Activated CD4-positive, alpha-beta T cell treated with anti-CD3 and anti-CD28 coated beads, Interleukin-2, amount 50 U/mL, for 1 hour (primary cell): Measurements from ENCODE around the gene FYB1.
"Not testable (repeated sequence)": the region's sequence is repeated elsewhere in the genome, so short reads cannot be mapped to it uniquely, and the experiment has no call there.

ENCODE experiments used
- DNase-seq: peaks from one replicate; pipeline ENCODE4 v3.0.0-alpha.2; 2020

Gene FYB1

GRCh38 chr5:39219437-39219836 lies at the start of gene FYB1:
FYB1 (minus strand) TSS chr5:39219563; CDS start chr5:39202960, 16,603 bp downstream.
- no peak for DNase-seq

DNA sequence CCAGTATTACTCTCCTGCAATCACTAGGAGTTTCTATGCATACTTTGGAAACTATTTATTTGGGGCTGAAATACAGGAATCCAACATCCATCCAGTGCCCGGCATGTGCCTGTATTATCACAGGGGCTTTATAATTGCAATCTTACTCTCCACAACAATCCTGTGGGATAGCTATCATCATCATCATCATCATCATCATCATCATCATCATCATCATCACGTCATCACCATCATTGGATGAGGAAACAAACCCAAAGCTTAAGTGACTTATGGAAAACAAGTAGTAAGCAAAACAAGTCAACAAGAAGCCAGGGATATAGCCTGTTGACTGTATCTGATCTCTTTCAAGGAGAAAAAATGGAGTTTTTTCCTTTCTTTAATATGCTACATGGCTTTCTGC lies 47.8 kb upstream of the FYB1 start:
- no peak for DNase-seq

GRCh38 chr5:39266442-39266841 lies 47.1 kb upstream of the FYB1 start:
- DNase-seq, result no peak

- no peak for DNase-seq
Observed at GRCh38 chr5:39264528-39264927, 45.2 kb upstream of the FYB1 start.

GRCh38 chr5:39262981-39263380 lies 43.6 kb upstream of the FYB1 start:
- no peak for DNase-seq

DNA sequence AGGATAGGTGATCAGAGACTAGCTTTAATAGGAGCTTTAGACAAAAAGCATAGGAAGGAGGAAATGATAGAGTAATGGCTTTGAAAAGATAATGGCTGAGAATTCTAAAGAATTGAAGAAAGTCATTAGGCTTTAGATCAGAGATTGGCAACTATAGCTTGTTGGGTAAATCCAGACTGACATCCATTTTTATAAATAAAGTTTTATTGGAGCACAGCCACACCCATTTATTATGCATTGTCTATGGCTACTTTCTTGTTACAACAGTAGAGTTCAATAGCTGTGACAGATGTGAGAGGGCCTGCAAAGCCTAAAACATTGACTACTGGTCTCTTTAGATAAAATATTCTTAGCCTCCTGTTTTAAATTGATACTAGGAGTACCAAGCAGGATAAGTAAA lies 40.7 kb upstream of the FYB1 start:
- no peak for DNase-seq

DNA sequence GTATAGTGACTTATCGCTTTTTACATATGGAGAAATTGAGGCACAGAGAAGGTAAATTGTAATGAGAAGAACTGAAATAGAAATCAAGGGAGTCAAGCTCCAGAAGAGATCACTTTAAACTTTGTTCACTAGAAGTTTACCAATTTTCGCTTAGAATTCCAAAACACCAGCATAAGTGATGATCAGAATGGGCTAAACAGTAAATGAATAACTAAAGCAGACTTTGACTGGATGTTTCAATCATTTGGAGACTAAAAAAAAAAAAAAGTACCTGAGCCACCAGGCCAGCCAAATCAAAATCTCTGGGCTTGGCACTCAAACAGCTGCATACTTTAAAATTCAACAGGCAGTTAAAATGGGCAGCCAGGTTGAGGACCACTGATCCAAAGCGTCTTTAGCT lies 38.2 kb upstream of the FYB1 start:
- DNase-seq, result no peak

- DNase-seq, result no peak
Observed at GRCh38 chr5:39256477-39257235, 37.3 kb upstream of the FYB1 start.

- no peak for DNase-seq
Observed at GRCh38 chr5:39255406-39255805, 36.0 kb upstream of the FYB1 start.

DNA sequence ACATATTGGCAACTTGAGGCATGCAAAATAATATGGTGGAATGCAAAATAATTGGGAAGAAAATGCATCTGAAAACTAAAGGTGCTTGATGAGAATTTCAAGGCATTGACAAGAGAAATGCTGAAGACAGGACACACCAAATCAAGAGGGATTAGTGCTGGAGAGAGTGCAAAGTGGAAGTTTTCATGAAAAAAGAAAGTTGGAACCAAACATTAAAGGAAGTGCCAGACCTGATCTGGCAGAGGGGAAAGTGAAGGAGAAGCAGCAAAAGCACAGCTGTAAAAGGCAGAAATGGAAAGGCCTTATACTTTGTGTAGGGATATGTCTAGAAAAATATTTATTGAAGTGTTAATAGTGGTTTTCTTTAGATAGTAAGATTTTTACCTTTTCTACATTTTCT lies 35.3 kb upstream of the FYB1 start:
- no peak for DNase-seq

- no peak for DNase-seq
Observed at GRCh38 chr5:39253196-39253595, 33.8 kb upstream of the FYB1 start.

DNA sequence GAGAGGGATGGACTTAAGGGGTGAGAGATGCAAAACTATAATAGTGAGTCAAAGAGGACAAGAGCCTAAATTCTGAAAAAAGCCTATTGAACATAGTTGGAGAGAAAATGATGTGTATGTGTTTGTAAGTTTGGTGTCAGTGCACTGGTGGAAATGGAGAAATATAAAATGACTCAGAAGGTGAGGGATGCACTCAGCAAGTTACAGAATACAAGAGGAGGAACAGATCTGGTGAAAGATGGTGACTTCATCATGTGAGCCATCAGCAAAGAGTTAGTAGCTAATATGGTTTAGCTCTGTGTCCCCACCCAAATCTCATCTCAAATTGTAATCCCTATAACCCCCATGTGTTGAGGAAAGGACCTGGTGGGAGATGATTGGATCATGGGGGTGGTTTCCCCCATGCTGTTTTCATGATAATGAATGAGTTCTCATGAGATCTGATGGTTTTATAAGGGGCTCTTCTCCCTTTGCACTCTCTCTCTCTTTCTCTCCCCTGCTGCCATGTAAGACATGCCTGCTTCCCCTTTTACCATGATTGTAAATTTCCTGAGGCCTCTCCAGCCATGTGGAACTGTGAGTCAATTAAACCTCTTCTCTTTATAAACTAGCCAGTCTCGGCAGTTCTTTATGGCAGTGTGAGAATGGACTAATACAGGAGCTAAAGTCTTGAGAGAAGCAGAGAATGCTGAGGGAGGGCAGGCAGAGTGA lies 30.4 kb upstream of the FYB1 start:
- DNase-seq, result no peak

- no peak for DNase-seq
Observed at GRCh38 chr5:39249069-39249468, 29.7 kb upstream of the FYB1 start.

DNA sequence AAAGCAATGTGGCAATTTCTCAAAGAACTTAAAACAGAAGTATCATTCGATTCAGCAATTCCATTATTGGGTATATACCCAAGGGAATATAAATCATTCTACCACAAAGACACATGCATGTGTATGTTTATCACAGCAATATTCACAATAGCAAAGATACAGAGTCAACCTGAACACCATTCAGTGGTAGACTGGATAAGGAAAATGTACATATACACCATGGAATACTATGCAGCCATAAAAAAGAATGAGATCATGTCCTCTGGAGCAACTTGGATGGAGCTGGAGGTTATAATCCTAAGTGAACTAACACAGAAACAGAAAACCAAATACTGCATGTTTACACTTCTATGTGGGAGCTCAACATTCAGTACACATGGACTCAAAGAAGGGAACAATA lies 21.4 kb upstream of the FYB1 start:
- DNase-seq, result no peak

DNA sequence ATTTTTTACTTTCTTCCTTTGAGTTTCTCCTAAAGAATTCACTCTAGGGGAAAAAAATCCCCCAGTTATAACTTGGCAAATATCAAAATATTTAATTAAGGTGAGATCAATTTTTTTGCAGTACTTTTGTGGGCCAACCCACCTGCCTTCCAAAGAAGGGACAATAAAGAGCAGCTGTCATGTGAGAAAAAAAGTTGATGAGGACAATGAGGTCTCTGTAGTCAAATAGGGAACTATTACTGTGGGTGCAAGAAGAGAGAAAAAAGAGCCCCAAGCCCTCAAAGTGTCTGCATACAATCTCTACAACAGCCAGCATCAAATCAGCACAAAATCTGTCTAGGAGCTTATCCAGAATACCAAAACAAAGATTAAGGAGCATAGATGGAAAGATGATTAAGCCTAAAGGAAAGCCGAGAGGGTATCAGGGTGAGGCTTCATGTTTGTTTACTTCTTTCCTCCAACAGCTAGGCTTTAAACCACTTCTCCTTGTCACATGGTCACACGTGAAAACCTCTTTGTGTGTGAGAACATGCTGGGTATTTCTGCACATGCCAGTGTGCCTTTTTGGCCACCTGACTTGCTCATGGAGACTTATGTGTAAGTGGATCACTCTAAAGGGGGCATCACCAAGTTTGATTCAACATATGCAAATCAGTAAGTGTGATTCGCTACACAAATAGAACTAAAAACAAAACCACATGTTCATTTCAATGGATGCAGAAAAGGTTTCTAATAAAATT lies 19.2 kb upstream of the FYB1 start:
- no peak for DNase-seq

DNA sequence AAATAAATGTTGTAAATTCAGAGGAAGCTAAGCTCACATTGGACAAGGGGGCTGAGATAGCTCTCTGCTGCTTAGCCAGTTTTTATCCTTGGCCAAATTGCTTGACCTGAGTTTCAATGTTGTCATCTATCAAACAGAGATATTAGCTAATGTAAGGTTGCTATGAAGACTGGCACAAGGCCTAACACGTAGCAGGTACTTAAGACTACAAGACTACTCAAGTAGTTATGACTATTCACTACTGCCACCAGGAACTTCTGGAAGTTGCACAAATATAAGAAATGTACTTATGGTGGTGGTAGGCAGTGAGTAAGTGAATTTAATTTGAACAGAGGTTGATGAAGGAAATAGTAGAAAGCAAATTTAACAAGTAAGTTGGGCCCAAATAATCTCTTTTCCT lies 17.4 kb upstream of the FYB1 start:
- DNase-seq, result no peak

GRCh38 chr5:39235648-39236047 lies 16.3 kb upstream of the FYB1 start:
- DNase-seq, result no peak

GRCh38 chr5:39234494-39234893 lies 15.1 kb upstream of the FYB1 start:
- not testable (repeated sequence) for DNase-seq

GRCh38 chr5:39233783-39234182 lies 14.4 kb upstream of the FYB1 start:
- DNase-seq, result no peak

DNA sequence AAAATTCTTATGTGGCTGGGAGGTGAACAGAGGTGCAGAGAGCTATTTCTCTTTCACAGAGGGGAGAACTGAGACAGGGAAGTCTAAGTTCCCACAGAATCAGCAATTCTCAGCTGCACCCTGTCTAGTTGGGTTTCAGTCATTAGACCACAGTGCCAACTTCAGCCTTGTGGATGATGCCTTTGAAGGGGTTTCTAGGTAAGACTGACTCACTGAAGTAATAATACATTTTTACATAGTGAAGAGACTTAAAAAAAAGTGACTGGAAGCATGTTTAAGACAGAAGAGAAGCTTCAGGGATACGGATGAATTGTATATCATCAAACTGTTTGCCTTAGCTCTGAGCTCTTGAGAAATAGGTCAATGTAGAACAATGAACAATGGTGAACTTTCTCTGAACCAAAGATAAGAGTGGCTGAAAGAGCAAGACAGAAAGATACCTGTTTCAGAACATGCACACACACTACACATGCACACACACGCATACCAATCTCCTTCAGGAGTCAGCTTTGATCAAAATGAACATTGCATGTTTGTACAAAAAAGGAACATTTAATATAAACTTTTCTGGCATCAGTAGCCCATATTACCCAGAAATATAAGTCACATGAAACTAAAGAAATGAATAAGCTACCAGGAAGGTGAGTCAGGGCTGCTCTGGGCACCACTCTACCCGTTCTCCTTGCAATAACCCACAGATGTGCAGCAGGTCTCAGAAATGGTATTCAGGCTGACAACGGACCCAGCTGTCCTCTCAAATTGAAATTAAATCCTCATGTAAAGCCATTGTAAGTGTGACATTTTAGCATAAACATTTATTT lies 12.6 kb upstream of the FYB1 start:
- DNase-seq, result no peak

DNA sequence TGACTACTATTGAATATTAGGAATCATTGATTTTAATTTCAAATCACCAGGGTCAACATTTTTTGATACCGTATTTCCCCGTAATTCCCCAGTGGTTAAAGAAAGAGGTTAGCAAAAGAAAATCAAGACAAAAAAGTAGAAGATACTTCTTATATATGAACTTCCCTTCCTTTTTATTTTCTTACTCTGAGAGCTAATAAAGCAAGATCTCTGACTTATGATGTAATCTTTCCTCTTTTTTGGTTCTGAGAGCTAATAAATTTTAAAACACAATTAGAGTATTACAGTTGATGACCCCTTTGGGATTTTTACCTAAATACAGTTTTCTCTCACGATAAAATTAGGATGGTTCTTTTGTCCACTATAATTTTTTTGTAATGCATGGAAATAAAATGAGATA lies 9.2 kb upstream of the FYB1 start:
- DNase-seq, result no peak

- DNase-seq, result no peak
Observed at GRCh38 chr5:39226558-39226957, 7.2 kb upstream of the FYB1 start.

- no peak for DNase-seq
Observed at GRCh38 chr5:39226100-39226451, 6.7 kb upstream of the FYB1 start.
